Prostate gland (tissue), 2 donors: Measurements from ENCODE around the gene GRIN2B. TPM values are rescaled to one million over a fixed set of nuclear protein-coding genes. Genes with fewer than 3 reads are reported as not detected.

Experiments
- DNase-seq: peaks from one replicate; pipeline ENCODE4 v3.0.0-alpha.2; 2019; ENCODE audit warnings: low spot score
- H3K27ac ChIP-seq, 2 donors: fragments of 200-600 bp; sonication (generic); 2 replicates each; pipeline ENCODE4 v1.5.1; 2017 to 2019
- H3K27me3 ChIP-seq: fragments of 200-600 bp; sonication (generic); replicated peaks from 2 replicates; pipeline ENCODE4 v1.5.1; 2019; ENCODE audit not compliant: insufficient read depth
- H3K36me3 ChIP-seq, 2 donors: fragments of 200-600 bp; sonication (generic); 1 replicate in 1 of 2; 2 replicates in 1 of 2; pipeline versions ENCODE4 v1.5.1 to v1.8.1; 2017 to 2019
- H3K4me1 ChIP-seq: fragments of 200-600 bp; sonication (generic); replicated peaks from 2 replicates; pipeline ENCODE4 v1.5.1; 2019
- H3K4me3 ChIP-seq, 2 donors: fragments of 200-600 bp; sonication (generic); 2 replicates each; pipeline ENCODE4 v1.5.1; 2017 to 2019
- H3K9me3 ChIP-seq: fragments of 200-600 bp; sonication (generic); 2 replicates; pipeline ENCODE4 v1.5.1; 2017
- CTCF ChIP-seq, 4 experiments: fragments of 200-600 bp in 2 of 4; fragments of 450-650 bp in 2 of 4; sonication (generic) in 2 of 4; IDR thresholded peaks; 1 replicate in 3 of 4; 2 replicates in 1 of 4; pipeline ENCODE4 v1.5.1; 2016 to 2019; ENCODE audit warnings: antibody characterized with exemption in 4 of 4, mild to moderate bottlenecking in 2 of 4, moderate library complexity in 2 of 4
- POLR2A ChIP-seq: fragments of 450-650 bp; IDR thresholded peaks from one replicate; pipeline ENCODE4 v1.6.1; 2016; ENCODE audit warnings: antibody characterized with exemption, mild to moderate bottlenecking
- POLR2AphosphoS5 ChIP-seq: sonication (generic); formaldehyde crosslinking; IDR thresholded peaks from one replicate; pipeline ENCODE4 v1.6.1; 2017; ENCODE audit warnings: antibody characterized with exemption
- WGBS: methylation state at CpG from one replicate; pipeline ENCODE4 v1.1.5; 2018; 5-methylcytosine and 5-hydroxymethylcytosine counted together
- intact Hi-C: fragments of 100-400 bp; cut with DNase I; formaldehyde crosslinking; loops from one replicate; pipeline ENCODE4 v1.14.2; 2022
- total RNA-seq, 2 donors: library from RNA; depleted of rRNA; stranded (reverse); fragments of >200 nt; gene quantifications; one replicate each; pipeline ENCODE4 v1.1.0, GENCODE V29; 2016

GRIN2B gene
- total RNA-seq, 2 donors from 2014 or later = 0.11 TPM; not detected in 1

GRCh38 chr12:14007639-14008038, 26.2 kb upstream of the GRIN2B start:
- intact Hi-C loops = no loop called here
- no peak for DNase-seq
- Histone ChIP-seq H3K27me3 (no peaks in the 10 kb centered on the region), H3K36me3 (no peaks in the 10 kb centered on the region), H3K4me3 (no peak overlapping the region), H3K4me1 (no peaks in the 10 kb centered on the region), H3K27ac (no peak overlapping the region), H3K9me3 (no peaks in the 10 kb centered on the region)
- no peak for TF ChIP-seq POLR2AphosphoS5
- TF ChIP-seq CTCF (IDR thresholded peaks at IDR 0.05) = no peak
- 8% methylated on average over 2 of the region's 2 CpGs for WGBS

- 48% methylated on average over 4 of the region's 4 CpGs for WGBS
- H3K4me1 ChIP-seq = no peaks in the 10 kb centered on the region
- no peak overlapping the region for H3K27ac ChIP-seq
- no peaks in the 10 kb centered on the region for H3K27me3 ChIP-seq
- H3K9me3 ChIP-seq = no peaks in the 10 kb centered on the region
- no peaks in the 10 kb centered on the region for H3K36me3 ChIP-seq
- no peak for DNase-seq
- TF ChIP-seq POLR2A (no peak), CTCF (IDR thresholded peaks at IDR 0.05) (no peak), POLR2AphosphoS5 (no peak)
- no peak overlapping the region for H3K4me3 ChIP-seq
- intact Hi-C loops = no loop called here
These were observed 11.2 kb upstream of the GRIN2B start for GRCh38 chr12:13992585-13992984.

GRCh38 chr12:13992106-13992505, 10.7 kb upstream of the GRIN2B start:
- Histone ChIP-seq H3K36me3 (no peaks in the 10 kb centered on the region), H3K4me1 (no peaks in the 10 kb centered on the region), H3K27me3 (no peaks in the 10 kb centered on the region), H3K4me3 (no peak overlapping the region), H3K9me3 (no peaks in the 10 kb centered on the region), H3K27ac (no peak overlapping the region)
- TF ChIP-seq POLR2AphosphoS5 (no peak), CTCF (IDR thresholded peaks at IDR 0.05) (no peak), POLR2A (no peak)
- intact Hi-C loops = no loop called here
- DNase-seq = no peak

- H3K4me1 ChIP-seq = no peaks in the 10 kb centered on the region
- intact Hi-C loops = no loop called here
- H3K27ac ChIP-seq = no peak overlapping the region
- H3K9me3 ChIP-seq = no peaks in the 10 kb centered on the region
- H3K36me3 ChIP-seq = no peaks in the 10 kb centered on the region
- no peak for DNase-seq
- WGBS = 64% methylated on average over 3 of the region's 3 CpGs
- TF ChIP-seq POLR2AphosphoS5 (no peak), CTCF (IDR thresholded peaks at IDR 0.05) (no peak), POLR2A (no peak)
- peaks cover 6% of the 10 kb centered on the region for H3K27me3 ChIP-seq
- no peak overlapping the region for H3K4me3 ChIP-seq
These were observed 4.6 kb upstream of the GRIN2B start for GRCh38 chr12:13986031-13986430.

- H3K4me1 ChIP-seq = no peaks in the 10 kb centered on the region
- peaks cover 17% of the 10 kb centered on the region for H3K27me3 ChIP-seq
- WGBS = 3% methylated on average over 25 of the region's 26 CpGs
- no peaks in the 10 kb centered on the region for H3K36me3 ChIP-seq
- no peak for DNase-seq
- TF ChIP-seq POLR2AphosphoS5 = no peak
- TF ChIP-seq POLR2A = no peak
- TF ChIP-seq CTCF (IDR thresholded peaks at IDR 0.05) = no peak
- no peak overlapping the region for H3K4me3 ChIP-seq
- no peak overlapping the region for H3K27ac ChIP-seq
- intact Hi-C loops = no loop called here
- H3K9me3 ChIP-seq = no peaks in the 10 kb centered on the region
These were observed 588 bp upstream of the GRIN2B start for GRCh38 chr12:13981990-13982389.
